ENCODE measurements around the gene DDX1.

DNA sequence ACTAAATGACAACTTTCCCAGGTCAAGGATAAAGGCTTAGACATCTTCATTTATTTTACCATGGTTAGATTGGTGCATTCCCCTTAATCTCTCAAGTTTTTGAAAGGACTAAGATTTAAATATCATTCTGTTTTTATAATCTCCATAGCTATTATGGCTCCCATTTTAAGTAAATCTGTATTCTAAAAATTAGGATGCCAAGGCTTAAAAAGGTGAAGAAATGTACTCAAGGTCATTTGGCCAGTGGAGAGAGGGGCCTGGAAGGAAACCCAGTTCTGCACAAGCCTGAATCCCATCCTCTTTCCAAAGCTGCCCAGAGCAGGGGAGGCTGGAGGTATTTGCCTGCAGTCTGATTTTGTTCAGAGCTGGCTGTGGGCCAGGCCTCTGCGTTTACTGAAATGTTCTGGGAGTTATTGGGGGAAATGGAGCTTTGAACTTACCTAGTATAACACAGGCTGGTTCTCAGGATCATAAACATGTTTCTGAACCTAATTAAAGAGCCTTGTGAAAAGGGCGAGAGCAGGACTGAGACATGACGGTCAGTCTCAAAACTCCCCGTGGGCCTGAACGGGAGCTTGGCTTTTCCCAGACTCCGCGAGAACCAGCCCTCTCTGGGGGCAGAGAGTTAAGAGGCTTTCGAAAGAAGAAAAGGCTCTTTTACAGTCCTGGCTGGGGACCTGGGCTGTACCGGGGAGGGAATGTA is 85.6 kb downstream of the DDX1 start:
- TF ChIP-seq SP1 (CRISPR knock-in tag; conservative IDR thresholded peaks at IDR 0.05) (no peak), JUN (CRISPR knock-in tag; IDR thresholded peaks at IDR 0.05) (no peak), OVOL2 (CRISPR knock-in tag; IDR thresholded peaks at IDR 0.05; ENCODE audit: borderline replicate concordance) (no peak)
- TF ChIP-seq, protein P1, sequence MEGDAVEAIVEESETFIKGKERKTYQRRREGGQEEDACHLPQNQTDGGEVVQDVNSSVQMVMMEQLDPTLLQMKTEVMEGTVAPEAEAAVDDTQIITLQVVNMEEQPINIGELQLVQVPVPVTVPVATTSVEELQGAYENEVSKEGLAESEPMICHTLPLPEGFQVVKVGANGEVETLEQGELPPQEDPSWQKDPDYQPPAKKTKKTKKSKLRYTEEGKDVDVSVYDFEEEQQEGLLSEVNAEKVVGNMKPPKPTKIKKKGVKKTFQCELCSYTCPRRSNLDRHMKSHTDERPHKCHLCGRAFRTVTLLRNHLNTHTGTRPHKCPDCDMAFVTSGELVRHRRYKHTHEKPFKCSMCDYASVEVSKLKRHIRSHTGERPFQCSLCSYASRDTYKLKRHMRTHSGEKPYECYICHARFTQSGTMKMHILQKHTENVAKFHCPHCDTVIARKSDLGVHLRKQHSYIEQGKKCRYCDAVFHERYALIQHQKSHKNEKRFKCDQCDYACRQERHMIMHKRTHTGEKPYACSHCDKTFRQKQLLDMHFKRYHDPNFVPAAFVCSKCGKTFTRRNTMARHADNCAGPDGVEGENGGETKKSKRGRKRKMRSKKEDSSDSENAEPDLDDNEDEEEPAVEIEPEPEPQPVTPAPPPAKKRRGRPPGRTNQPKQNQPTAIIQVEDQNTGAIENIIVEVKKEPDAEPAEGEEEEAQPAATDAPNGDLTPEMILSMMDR (IDR thresholded peaks at IDR 0.05), result no peak
- TF ChIP-seq, protein P2, sequence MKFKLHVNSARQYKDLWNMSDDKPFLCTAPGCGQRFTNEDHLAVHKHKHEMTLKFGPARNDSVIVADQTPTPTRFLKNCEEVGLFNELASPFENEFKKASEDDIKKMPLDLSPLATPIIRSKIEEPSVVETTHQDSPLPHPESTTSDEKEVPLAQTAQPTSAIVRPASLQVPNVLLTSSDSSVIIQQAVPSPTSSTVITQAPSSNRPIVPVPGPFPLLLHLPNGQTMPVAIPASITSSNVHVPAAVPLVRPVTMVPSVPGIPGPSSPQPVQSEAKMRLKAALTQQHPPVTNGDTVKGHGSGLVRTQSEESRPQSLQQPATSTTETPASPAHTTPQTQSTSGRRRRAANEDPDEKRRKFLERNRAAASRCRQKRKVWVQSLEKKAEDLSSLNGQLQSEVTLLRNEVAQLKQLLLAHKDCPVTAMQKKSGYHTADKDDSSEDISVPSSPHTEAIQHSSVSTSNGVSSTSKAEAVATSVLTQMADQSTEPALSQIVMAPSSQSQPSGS (CRISPR knock-in tag; IDR thresholded peaks at IDR 0.05; ENCODE audit: borderline replicate concordance, low read depth), result no peak
- TF ChIP-seq, protein P3, sequence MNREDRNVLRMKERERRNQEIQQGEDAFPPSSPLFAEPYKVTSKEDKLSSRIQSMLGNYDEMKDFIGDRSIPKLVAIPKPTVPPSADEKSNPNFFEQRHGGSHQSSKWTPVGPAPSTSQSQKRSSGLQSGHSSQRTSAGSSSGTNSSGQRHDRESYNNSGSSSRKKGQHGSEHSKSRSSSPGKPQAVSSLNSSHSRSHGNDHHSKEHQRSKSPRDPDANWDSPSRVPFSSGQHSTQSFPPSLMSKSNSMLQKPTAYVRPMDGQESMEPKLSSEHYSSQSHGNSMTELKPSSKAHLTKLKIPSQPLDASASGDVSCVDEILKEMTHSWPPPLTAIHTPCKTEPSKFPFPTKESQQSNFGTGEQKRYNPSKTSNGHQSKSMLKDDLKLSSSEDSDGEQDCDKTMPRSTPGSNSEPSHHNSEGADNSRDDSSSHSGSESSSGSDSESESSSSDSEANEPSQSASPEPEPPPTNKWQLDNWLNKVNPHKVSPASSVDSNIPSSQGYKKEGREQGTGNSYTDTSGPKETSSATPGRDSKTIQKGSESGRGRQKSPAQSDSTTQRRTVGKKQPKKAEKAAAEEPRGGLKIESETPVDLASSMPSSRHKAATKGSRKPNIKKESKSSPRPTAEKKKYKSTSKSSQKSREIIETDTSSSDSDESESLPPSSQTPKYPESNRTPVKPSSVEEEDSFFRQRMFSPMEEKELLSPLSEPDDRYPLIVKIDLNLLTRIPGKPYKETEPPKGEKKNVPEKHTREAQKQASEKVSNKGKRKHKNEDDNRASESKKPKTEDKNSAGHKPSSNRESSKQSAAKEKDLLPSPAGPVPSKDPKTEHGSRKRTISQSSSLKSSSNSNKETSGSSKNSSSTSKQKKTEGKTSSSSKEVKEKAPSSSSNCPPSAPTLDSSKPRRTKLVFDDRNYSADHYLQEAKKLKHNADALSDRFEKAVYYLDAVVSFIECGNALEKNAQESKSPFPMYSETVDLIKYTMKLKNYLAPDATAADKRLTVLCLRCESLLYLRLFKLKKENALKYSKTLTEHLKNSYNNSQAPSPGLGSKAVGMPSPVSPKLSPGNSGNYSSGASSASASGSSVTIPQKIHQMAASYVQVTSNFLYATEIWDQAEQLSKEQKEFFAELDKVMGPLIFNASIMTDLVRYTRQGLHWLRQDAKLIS (CRISPR knock-in tag; IDR thresholded peaks at IDR 0.05; ENCODE audit: borderline replicate concordance), result no peak
- TF ChIP-seq, protein P4, sequence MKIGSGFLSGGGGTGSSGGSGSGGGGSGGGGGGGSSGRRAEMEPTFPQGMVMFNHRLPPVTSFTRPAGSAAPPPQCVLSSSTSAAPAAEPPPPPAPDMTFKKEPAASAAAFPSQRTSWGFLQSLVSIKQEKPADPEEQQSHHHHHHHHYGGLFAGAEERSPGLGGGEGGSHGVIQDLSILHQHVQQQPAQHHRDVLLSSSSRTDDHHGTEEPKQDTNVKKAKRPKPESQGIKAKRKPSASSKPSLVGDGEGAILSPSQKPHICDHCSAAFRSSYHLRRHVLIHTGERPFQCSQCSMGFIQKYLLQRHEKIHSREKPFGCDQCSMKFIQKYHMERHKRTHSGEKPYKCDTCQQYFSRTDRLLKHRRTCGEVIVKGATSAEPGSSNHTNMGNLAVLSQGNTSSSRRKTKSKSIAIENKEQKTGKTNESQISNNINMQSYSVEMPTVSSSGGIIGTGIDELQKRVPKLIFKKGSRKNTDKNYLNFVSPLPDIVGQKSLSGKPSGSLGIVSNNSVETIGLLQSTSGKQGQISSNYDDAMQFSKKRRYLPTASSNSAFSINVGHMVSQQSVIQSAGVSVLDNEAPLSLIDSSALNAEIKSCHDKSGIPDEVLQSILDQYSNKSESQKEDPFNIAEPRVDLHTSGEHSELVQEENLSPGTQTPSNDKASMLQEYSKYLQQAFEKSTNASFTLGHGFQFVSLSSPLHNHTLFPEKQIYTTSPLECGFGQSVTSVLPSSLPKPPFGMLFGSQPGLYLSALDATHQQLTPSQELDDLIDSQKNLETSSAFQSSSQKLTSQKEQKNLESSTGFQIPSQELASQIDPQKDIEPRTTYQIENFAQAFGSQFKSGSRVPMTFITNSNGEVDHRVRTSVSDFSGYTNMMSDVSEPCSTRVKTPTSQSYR (CRISPR knock-in tag; IDR thresholded peaks at IDR 0.05), result no peak
- TF ChIP-seq, protein P5, sequence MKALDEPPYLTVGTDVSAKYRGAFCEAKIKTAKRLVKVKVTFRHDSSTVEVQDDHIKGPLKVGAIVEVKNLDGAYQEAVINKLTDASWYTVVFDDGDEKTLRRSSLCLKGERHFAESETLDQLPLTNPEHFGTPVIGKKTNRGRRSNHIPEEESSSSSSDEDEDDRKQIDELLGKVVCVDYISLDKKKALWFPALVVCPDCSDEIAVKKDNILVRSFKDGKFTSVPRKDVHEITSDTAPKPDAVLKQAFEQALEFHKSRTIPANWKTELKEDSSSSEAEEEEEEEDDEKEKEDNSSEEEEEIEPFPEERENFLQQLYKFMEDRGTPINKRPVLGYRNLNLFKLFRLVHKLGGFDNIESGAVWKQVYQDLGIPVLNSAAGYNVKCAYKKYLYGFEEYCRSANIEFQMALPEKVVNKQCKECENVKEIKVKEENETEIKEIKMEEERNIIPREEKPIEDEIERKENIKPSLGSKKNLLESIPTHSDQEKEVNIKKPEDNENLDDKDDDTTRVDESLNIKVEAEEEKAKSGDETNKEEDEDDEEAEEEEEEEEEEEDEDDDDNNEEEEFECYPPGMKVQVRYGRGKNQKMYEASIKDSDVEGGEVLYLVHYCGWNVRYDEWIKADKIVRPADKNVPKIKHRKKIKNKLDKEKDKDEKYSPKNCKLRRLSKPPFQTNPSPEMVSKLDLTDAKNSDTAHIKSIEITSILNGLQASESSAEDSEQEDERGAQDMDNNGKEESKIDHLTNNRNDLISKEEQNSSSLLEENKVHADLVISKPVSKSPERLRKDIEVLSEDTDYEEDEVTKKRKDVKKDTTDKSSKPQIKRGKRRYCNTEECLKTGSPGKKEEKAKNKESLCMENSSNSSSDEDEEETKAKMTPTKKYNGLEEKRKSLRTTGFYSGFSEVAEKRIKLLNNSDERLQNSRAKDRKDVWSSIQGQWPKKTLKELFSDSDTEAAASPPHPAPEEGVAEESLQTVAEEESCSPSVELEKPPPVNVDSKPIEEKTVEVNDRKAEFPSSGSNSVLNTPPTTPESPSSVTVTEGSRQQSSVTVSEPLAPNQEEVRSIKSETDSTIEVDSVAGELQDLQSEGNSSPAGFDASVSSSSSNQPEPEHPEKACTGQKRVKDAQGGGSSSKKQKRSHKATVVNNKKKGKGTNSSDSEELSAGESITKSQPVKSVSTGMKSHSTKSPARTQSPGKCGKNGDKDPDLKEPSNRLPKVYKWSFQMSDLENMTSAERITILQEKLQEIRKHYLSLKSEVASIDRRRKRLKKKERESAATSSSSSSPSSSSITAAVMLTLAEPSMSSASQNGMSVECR (CRISPR knock-in tag; IDR thresholded peaks at IDR 0.05; ENCODE audit: borderline replicate concordance), result no peak
- TF ChIP-seq, protein P6, sequence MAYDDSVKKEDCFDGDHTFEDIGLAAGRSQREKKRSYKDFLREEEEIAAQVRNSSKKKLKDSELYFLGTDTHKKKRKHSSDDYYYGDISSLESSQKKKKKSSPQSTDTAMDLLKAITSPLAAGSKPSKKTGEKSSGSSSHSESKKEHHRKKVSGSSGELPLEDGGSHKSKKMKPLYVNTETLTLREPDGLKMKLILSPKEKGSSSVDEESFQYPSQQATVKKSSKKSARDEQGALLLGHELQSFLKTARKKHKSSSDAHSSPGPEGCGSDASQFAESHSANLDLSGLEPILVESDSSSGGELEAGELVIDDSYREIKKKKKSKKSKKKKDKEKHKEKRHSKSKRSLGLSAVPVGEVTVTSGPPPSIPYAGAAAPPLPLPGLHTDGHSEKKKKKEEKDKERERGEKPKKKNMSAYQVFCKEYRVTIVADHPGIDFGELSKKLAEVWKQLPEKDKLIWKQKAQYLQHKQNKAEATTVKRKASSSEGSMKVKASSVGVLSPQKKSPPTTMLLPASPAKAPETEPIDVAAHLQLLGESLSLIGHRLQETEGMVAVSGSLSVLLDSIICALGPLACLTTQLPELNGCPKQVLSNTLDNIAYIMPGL (CRISPR knock-in tag; IDR thresholded peaks at IDR 0.05), result no peak

All from WTC11 (cell line).